Activated T-helper 2 cell treated with anti-CD3 and anti-CD28 coated beads, Interferon-gamma antibody, Interleukin-2, Interleukin-4, amounts not matched to agents 10 μg/mL and 5 μg/mL and 100 μg/mL, durations not matched to agents 14 hours and 24 hours and 36 hours (primary cell): ENCODE measurements around the gene IBTK. TPM values are rescaled to one million over a fixed set of nuclear protein-coding genes. Genes with fewer than 3 reads are reported as not detected.
"Not testable (repeated sequence)": the region's sequence is repeated elsewhere in the genome, so short reads cannot be mapped to it uniquely, and the experiment has no call there.

Experiments used
- DNase-seq: peaks from one replicate; pipeline ENCODE4 v3.0.0; 2021; ENCODE audit warnings: low spot score
- H3K27ac Mint-ChIP-seq: one replicate; pipeline ENCODE4 v1.8.0; 2021; ENCODE audit warnings: mixed read lengths
- H3K27me3 Mint-ChIP-seq: one replicate; pipeline ENCODE4 v1.8.0; 2021; ENCODE audit warnings: low read depth, mixed read lengths
- H3K36me3 Mint-ChIP-seq: one replicate; pipeline ENCODE4 v1.8.0; 2021; ENCODE audit warnings: low read depth, mixed read lengths
- H3K4me1 Mint-ChIP-seq: one replicate; pipeline ENCODE4 v1.8.0; 2021; ENCODE audit warnings: low read depth, mixed read lengths
- H3K4me3 Mint-ChIP-seq: one replicate; pipeline ENCODE4 v1.8.0; 2021; ENCODE audit warnings: low read depth, mild to moderate bottlenecking, moderate library complexity, mixed read lengths
- H3K9me3 Mint-ChIP-seq: one replicate; pipeline ENCODE4 v1.8.0; 2021; ENCODE audit warnings: mixed read lengths
- intact Hi-C: fragments of 100-400 bp; cut with micrococcal nuclease; formaldehyde crosslinking; loops from one replicate; pipeline ENCODE4 v1.15.1; 2023
- total RNA-seq: library from RNA; stranded (reverse); gene quantifications from 2 replicates; pipeline ENCODE4 v1.2.3, GENCODE V29; 2022

Gene IBTK
- total RNA-seq, 1 donor from 2014 or later: 42.5 TPM

DNA sequence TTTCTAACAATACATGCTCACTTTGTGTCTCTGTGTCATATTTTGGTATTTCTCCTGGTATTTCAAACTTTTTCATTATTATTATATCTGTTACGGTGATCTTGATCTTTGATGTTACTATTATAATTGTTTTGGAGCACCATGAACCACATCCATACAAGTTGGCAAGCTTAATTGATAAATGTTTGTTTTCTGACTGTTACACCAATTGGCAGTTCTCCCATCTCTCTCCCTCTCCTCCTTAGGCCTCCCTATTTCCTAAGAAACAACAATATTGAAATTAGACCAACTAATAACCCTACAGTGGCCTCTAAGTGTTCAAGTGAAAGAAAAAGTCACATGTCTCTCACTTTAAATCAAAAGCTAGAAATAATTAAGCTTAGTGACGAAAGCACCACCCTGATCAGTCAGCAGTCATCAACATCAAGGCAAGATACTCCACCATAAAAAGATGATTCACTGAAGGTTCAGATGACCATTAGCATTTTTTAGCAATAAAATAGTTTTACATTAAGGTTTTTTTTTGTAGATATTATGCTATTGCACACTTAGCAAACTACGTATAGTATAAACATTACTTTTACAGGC lies 61.5 kb downstream of the IBTK start:
- no peaks in the 10 kb centered on the region for H3K27me3 Mint-ChIP-seq
- intact Hi-C loops: no loop called here
- no peaks in the 10 kb centered on the region for H3K9me3 Mint-ChIP-seq
- no peak overlapping the region for H3K4me3 Mint-ChIP-seq
- DNase-seq: no peak
- H3K4me1 Mint-ChIP-seq: peaks cover 4% of the 10 kb centered on the region
- H3K36me3 Mint-ChIP-seq: peaks cover 56% of the 10 kb centered on the region
- no peak overlapping the region for H3K27ac Mint-ChIP-seq

DNA sequence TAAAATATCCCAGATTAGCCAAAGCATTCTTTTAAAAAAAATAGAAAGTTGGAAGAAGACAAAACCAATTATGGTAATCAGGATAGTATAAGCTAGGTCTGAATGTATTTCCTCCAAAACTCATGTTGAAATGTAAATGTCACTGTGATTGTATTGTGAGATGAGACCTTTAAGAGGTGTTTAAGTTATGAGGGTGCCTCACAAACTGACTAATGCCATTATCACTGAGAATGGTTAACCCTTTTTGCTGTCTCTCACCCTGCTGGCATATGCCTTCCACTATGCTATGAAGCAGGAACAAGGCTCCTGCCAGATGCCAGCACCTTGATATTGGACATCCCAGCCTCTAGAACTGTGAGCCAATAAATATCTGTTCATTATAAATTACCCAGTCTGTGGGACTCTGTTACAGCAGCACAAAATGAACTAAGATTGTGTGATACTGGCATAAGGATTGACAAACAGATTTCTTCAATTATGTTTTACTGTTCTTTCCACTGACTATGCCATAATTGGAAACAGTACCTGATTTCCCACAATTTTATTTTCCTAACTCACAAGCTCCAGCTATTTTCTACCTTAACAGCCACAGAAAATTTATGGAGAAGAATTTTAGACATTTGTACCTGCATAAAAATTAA lies 63.8 kb downstream of the IBTK start:
- peaks cover 49% of the 10 kb centered on the region for H3K36me3 Mint-ChIP-seq
- no peak for DNase-seq
- H3K4me1 Mint-ChIP-seq: peaks cover 10% of the 10 kb centered on the region
- intact Hi-C loops: loop anchor here (5.0 kb wide), 1 partner anchor 64 kb away; the partner anchor contains the start of gene IBTK
- no peak overlapping the region for H3K27ac Mint-ChIP-seq
- H3K9me3 Mint-ChIP-seq: no peaks in the 10 kb centered on the region
- H3K4me3 Mint-ChIP-seq: no peak overlapping the region
- no peaks in the 10 kb centered on the region for H3K27me3 Mint-ChIP-seq

DNA sequence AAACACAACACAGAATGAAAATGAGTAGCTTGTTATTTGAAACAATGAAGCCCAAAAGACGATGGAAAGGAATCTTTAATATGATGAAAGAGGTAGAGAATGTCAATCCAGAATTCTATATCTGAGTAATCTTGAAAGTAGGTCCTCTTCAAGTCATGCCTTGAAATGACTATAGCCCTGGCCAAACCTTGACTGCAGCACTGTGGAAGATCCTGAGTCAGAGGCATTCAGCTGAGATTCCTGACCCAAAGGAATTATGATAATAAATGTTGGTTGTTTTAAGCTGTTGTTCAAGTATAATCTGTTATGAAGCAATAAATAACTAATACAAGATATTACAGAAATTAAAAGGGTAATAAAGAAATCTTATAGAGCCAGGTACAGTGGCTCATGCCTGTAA lies 64.8 kb downstream of the IBTK start:
- Mint-ChIP-seq H3K4me3 (no peak overlapping the region), H3K27ac (no peak overlapping the region), H3K4me1 (peaks cover 10% of the 10 kb centered on the region), H3K36me3 (peaks cover 44% of the 10 kb centered on the region), H3K27me3 (no peaks in the 10 kb centered on the region), H3K9me3 (no peaks in the 10 kb centered on the region)
- intact Hi-C loops: loop anchor here (5.0 kb wide), 1 partner anchor 65 kb away; the partner anchor contains the start of gene IBTK
- DNase-seq: no peak

- Mint-ChIP-seq H3K27ac (no peak overlapping the region), H3K9me3 (no peaks in the 10 kb centered on the region), H3K36me3 (peaks cover 42% of the 10 kb centered on the region), H3K4me1 (peaks cover 10% of the 10 kb centered on the region), H3K27me3 (no peaks in the 10 kb centered on the region), H3K4me3 (no peak overlapping the region)
- intact Hi-C loops: no loop called here
- no peak for DNase-seq
Measured at GRCh38 chr6:82179415-82179814, 68.1 kb downstream of the IBTK start.

GRCh38 chr6:82178759-82179112 lies 68.8 kb downstream of the IBTK start:
- intact Hi-C loops: no loop called here

DNA sequence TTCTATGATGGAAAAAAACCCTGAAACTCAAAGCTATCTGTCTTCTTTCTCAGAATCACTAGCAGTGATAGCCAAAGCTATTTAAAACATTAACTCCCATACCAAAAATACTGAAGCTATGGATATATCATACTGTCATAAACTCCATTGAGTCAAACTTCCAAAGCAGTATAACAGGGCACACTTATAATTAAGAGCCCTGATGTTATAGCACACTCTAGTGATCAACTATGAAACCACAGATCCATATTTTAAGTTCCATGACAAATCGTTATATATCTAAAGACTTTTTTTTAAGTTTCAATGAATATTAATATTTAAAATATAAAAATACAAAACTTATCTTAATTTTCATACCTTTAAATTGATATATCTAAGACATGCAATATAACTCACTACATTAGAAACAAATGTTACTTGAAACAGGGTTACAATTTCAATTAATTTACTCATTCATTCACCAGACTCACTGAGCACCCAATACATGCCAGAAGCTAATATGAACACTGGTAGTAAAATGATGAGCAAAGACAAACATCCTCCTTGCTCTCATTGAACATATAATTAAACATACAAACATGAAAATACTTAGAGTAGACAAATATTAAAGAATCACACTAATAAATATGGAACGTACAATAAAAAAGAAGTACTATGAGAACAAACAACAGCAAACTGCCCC lies 69.3 kb downstream of the IBTK start:
- no peak overlapping the region for H3K4me3 Mint-ChIP-seq

More at GRCh38 chr6:82178759-82179112, 68.8 kb downstream of the IBTK start:
- no peaks in the 10 kb centered on the region for H3K27me3 Mint-ChIP-seq
- no peak for DNase-seq
- peaks cover 43% of the 10 kb centered on the region for H3K36me3 Mint-ChIP-seq
- peaks cover 10% of the 10 kb centered on the region for H3K4me1 Mint-ChIP-seq
- no peak overlapping the region for H3K27ac Mint-ChIP-seq
- H3K9me3 Mint-ChIP-seq: no peaks in the 10 kb centered on the region
- no peak overlapping the region for H3K4me3 Mint-ChIP-seq

DNA sequence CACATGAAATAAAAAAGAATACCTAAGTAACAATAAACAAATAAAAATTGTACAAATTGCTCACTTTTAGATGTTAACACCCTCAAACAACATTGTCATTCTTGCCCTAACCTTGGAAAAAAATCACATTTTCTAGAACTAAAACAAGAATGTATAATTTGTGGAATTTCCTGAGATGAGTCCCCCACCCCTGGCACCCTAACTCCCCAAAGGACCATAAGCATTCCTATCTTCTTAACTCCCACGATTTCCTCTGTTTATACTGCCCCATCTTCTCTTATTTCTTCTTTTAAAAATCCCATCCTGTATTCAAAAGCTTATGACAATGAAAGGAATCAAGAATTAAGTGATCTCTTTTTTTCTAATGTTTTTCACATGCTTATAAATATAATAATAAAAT lies 70.9 kb downstream of the IBTK start:
- intact Hi-C loops: no loop called here
- DNase-seq: no peak
- no peaks in the 10 kb centered on the region for H3K9me3 Mint-ChIP-seq
- no peaks in the 10 kb centered on the region for H3K27me3 Mint-ChIP-seq
- no peak overlapping the region for H3K4me3 Mint-ChIP-seq
- H3K4me1 Mint-ChIP-seq: peaks cover 8% of the 10 kb centered on the region
- H3K36me3 Mint-ChIP-seq: peaks cover 49% of the 10 kb centered on the region
- no peak overlapping the region for H3K27ac Mint-ChIP-seq

More for the DNA sequence above, 69.3 kb downstream of the IBTK start:
- H3K27ac Mint-ChIP-seq: no peak overlapping the region
- peaks cover 46% of the 10 kb centered on the region for H3K36me3 Mint-ChIP-seq
- H3K27me3 Mint-ChIP-seq: no peaks in the 10 kb centered on the region
- no peaks in the 10 kb centered on the region for H3K9me3 Mint-ChIP-seq
- DNase-seq: no peak
- peaks cover 10% of the 10 kb centered on the region for H3K4me1 Mint-ChIP-seq
- intact Hi-C loops: no loop called here

DNA sequence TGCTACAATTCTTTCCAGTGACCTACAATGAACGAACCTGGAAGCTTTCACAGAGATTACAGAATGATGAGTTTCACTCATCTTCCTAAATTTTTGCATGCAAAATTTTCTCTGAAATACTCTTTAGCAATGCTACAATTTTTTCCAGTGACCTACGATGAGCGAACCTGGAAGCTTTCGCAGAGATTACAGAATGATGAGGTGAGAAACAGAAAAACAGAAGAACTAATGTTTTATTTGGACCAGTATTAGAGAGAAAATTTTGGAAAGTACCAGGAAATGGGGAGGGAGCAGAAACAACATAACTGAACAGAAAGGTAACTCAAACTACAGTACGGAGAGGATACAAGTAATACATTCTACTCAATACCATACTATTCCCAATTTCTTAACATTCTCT lies 75.0 kb downstream of the IBTK start:
- Mint-ChIP-seq H3K27ac (no peak overlapping the region), H3K9me3 (no peaks in the 10 kb centered on the region), H3K27me3 (no peaks in the 10 kb centered on the region), H3K4me3 (no peak overlapping the region), H3K4me1 (peaks cover 1% of the 10 kb centered on the region), H3K36me3 (peaks cover 62% of the 10 kb centered on the region)
- intact Hi-C loops: no loop called here
- DNase-seq: no peak

- Mint-ChIP-seq H3K4me1 (peaks cover 1% of the 10 kb centered on the region), H3K36me3 (peaks cover 57% of the 10 kb centered on the region), H3K27me3 (no peaks in the 10 kb centered on the region), H3K4me3 (no peak overlapping the region), H3K9me3 (no peaks in the 10 kb centered on the region), H3K27ac (no peak overlapping the region)
- no peak for DNase-seq
- intact Hi-C loops: no loop called here
Measured at GRCh38 chr6:82169138-82169876, 78.2 kb downstream of the IBTK start.

DNA sequence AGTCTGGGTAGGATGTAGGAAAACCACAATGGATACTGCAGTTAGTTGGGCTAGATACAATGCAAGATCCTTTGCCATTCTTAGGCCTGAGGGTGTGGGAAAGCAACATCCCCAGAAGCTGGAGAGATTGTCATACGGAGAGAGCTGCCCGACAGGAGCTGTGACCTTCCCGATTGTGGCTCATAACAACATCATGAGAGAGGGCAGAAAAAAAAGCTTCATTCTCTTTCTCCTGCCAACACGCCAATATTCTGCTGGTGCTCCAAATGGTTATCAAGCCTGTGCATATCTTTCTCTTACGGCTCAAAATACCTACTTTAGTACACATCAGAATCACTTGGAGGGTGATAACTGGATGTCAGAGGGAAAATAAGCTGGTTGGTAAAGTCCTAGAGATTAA lies 81.1 kb downstream of the IBTK start:
- H3K4me1 Mint-ChIP-seq: no peaks in the 10 kb centered on the region
- no peak for DNase-seq
- H3K36me3 Mint-ChIP-seq: peaks cover 36% of the 10 kb centered on the region
- intact Hi-C loops: no loop called here
- H3K27ac Mint-ChIP-seq: no peak overlapping the region
- H3K27me3 Mint-ChIP-seq: no peaks in the 10 kb centered on the region
- no peak overlapping the region for H3K4me3 Mint-ChIP-seq
- no peaks in the 10 kb centered on the region for H3K9me3 Mint-ChIP-seq

DNA sequence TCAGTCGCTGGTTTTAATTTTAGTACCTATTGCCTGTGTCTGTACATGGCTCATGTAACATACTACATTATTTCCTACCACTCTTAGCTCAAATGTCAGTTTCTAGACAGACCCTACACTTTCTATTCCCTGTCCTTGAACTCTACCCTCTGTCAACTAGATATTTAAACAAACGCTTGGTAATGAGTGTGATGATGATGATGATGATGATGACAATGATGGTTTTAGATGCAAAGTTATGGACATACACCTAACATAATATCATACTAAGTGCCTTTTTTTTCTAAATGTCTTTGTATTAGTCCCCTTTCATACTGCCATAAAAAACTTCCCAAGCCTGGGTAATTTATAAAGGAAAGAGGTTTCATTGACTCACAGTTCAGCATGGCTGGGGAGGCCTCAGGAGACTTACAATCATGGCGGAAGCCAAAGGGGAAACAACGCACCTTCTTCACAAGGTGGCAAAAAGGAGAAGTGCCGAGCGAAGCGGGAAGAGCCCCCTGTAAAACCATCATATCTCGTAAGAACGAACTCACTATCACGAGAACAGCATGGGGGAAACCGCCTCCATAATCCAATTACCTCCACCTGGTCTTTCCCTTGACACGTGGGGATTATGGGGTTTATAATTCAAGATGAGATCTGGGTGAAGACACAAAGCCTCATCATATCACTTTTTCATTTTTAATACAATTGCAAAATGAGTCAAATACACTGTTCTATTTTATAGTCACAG lies 87.1 kb downstream of the IBTK start:
- no peaks in the 10 kb centered on the region for H3K4me1 Mint-ChIP-seq
- H3K27me3 Mint-ChIP-seq: no peaks in the 10 kb centered on the region
- no peak for DNase-seq
- H3K4me3 Mint-ChIP-seq: no peak overlapping the region
- H3K9me3 Mint-ChIP-seq: no peaks in the 10 kb centered on the region
- no peak overlapping the region for H3K27ac Mint-ChIP-seq
- intact Hi-C loops: no loop called here
- H3K36me3 Mint-ChIP-seq: no peaks in the 10 kb centered on the region

GRCh38 chr6:82152786-82153185 lies 94.8 kb downstream of the IBTK start:
- H3K4me3 Mint-ChIP-seq, H3K27me3 Mint-ChIP-seq, intact Hi-C loops, H3K4me1 Mint-ChIP-seq, H3K9me3 Mint-ChIP-seq, H3K27ac Mint-ChIP-seq, H3K36me3 Mint-ChIP-seq, DNase-seq: not testable (repeated sequence)
